OCI-LY7 (cell line): ENCODE measurements around the gene SNX20. TPM values are rescaled to one million over a fixed set of nuclear protein-coding genes. Genes with fewer than 3 reads are reported as not detected.

ENCODE experiments used
- BruUV-seq: library from RNA; stranded (reverse); fragments of 400-500 nt; replicated peaks from 2 replicates; lab custom pipeline; 2021; lab: Mats Ljungman, UMichigan
- CTCF ChIA-PET: fragments of 300-600 bp; sonication (Branson Sonifier 250); formaldehyde crosslinking; loops from one replicate; lab custom pipeline; 2022; ENCODE audit warnings: antibody characterized with exemption; ENCODE audit not compliant: unreplicated experiment; lab: Charles Lee
- POLR2A ChIA-PET: fragments of 300-600 bp; sonication (Branson Sonifier 250); formaldehyde crosslinking; loops from one replicate; lab custom pipeline; 2022; ENCODE audit warnings: antibody characterized with exemption; lab: Charles Lee
- DNase-seq: peaks from one replicate; pipeline ENCODE4 v3.0.0-alpha.2; 2015; ENCODE audit warnings: low spot score
- H2AFZ ChIP-seq: fragments of 200-600 bp; sonication (generic), shearing (Covaris generic); 2 replicates; pipeline ENCODE4 v1.6.1; 2014; ENCODE audit warnings: mild to moderate bottlenecking, antibody characterized with exemption, low read length, moderate library complexity
- H3K27ac ChIP-seq: fragments of 200-600 bp; sonication (generic); 2 replicates; pipeline ENCODE4 v1.5.1; 2014; ENCODE audit warnings: mixed run types, low read depth, mild to moderate bottlenecking, moderate library complexity, low read length, inconsistent platforms; ENCODE audit not compliant: poor library complexity, severe bottlenecking
- H3K36me3 ChIP-seq: fragments of 200-600 bp; sonication (generic); 2 replicates; pipeline ENCODE4 v1.6.1; 2014; ENCODE audit warnings: mild to moderate bottlenecking, antibody characterized with exemption, low read length, moderate library complexity, mixed read lengths; ENCODE audit not compliant: insufficient read depth
- H3K4me1 ChIP-seq: fragments of 200-600 bp; sonication (generic); 2 replicates; pipeline ENCODE4 v1.5.1; 2014; ENCODE audit warnings: mild to moderate bottlenecking, low read length; ENCODE audit not compliant: insufficient read depth, poor library complexity, severe bottlenecking
- H3K4me2 ChIP-seq: fragments of 200-600 bp; sonication (generic); 2 replicates; pipeline ENCODE4 v1.6.1; 2014; ENCODE audit warnings: mild to moderate bottlenecking, low read length
- H3K4me3 ChIP-seq: fragments of 200-600 bp; sonication (generic); 2 replicates; pipeline ENCODE4 v1.5.1; 2014; ENCODE audit warnings: mild to moderate bottlenecking, low read depth, low read length; ENCODE audit not compliant: poor library complexity, severe bottlenecking
- H3K79me2 ChIP-seq: fragments of 200-600 bp; sonication (generic); 2 replicates; pipeline ENCODE4 v1.6.1; 2016; ENCODE audit warnings: low read depth, mild to moderate bottlenecking, low read length, moderate library complexity, mixed read lengths; ENCODE audit not compliant: insufficient read depth
- H3K9me2 ChIP-seq: fragments of 200-600 bp; sonication (generic); 2 replicates; pipeline ENCODE4 v1.6.1; 2016; ENCODE audit warnings: mild to moderate bottlenecking, low read length, mixed read lengths; ENCODE audit not compliant: insufficient read depth
- H3K9me3 ChIP-seq: fragments of 200-600 bp; sonication (generic); 2 replicates; pipeline ENCODE4 v1.6.1; 2014; ENCODE audit warnings: mild to moderate bottlenecking, mixed run types, low read length, mixed read lengths
- H4K20me1 ChIP-seq: fragments of 200-600 bp; sonication (generic); 2 replicates; pipeline ENCODE4 v1.6.1; 2014; ENCODE audit warnings: mild to moderate bottlenecking, antibody characterized with exemption, low read length, moderate library complexity, mixed read lengths; ENCODE audit not compliant: insufficient read depth
- CTCF ChIP-seq: fragments of 200-600 bp; sonication (generic); conservative IDR thresholded peaks from 2 replicates; pipeline ENCODE4 v1.5.1; 2014; ENCODE audit warnings: mild to moderate bottlenecking, antibody characterized with exemption, low read length, moderate library complexity, mixed read lengths
- EZH2phosphoT487 ChIP-seq: fragments of 200-600 bp; sonication (generic); IDR thresholded peaks from 2 replicates; pipeline ENCODE4 v1.6.1; 2018; ENCODE audit warnings: low read depth, borderline replicate concordance, mild to moderate bottlenecking, mixed run types, antibody characterized with exemption, low read length, moderate library complexity, mixed read lengths
- intact Hi-C: fragments of 100-400 bp; cut with micrococcal nuclease; formaldehyde crosslinking; loops from one replicate; pipeline ENCODE4 v1.10.0; 2022; ENCODE audit not compliant: unreplicated experiment
- total RNA-seq, 2 experiments: library from RNA; depleted of rRNA in 1 of 2; stranded (reverse); fragments of >200 nt in 1 of 2; shearing (Covaris generic) in 1 of 2; gene quantifications; 2 replicates each; pipeline ENCODE4 v1.2.3, GENCODE V29; 2014 to 2022

SNX20 gene
- total RNA-seq, 2 experiments from 2014 or later, result 1.3 to 5.8 TPM

GRCh38 chr16:50696575-50697420 lies 15.7 kb upstream of the SNX20 start:
- no peak for TF ChIP-seq EZH2phosphoT487
- TF ChIP-seq CTCF, result no peak
- Histone ChIP-seq H3K9me2 (no peaks in the 10 kb centered on the region), H3K4me3 (no peak overlapping the region), H3K9me3 (no peaks in the 10 kb centered on the region), H4K20me1 (no peaks in the 10 kb centered on the region), H3K36me3 (no peaks in the 10 kb centered on the region), H2AFZ (no peak overlapping the region), H3K79me2 (no peaks in the 10 kb centered on the region), H3K27ac (no peak overlapping the region), H3K4me1 (no peaks in the 10 kb centered on the region), H3K4me2 (no peak overlapping the region)
- BruUV-seq, result no TSS peak
- intact Hi-C loops, result no loop called here
- ChIA-PET CTCF (no interaction called here), POLR2A (no interaction called here)
- no peak for DNase-seq

GRCh38 chr16:50696126-50696525 lies 15.0 kb upstream of the SNX20 start:
- ChIA-PET POLR2A (no interaction called here), CTCF (no interaction called here)
- Histone ChIP-seq H3K4me3 (no peak overlapping the region), H3K4me1 (no peaks in the 10 kb centered on the region), H4K20me1 (no peaks in the 10 kb centered on the region), H3K79me2 (no peaks in the 10 kb centered on the region), H3K9me2 (no peaks in the 10 kb centered on the region), H3K36me3 (no peaks in the 10 kb centered on the region), H2AFZ (no peak overlapping the region), H3K27ac (no peak overlapping the region), H3K9me3 (no peaks in the 10 kb centered on the region), H3K4me2 (no peak overlapping the region)
- intact Hi-C loops, result no loop called here
- TF ChIP-seq EZH2phosphoT487 (no peak), CTCF (no peak)
- no peak for DNase-seq
- BruUV-seq, result no TSS peak
